Mesendoderm (in vitro differentiated cells): Measurements from ENCODE around the gene IL36B.

ENCODE experiments used
- DNase-seq: peaks from one replicate; pipeline ENCODE4 v3.0.0; 2013
- H2AK5ac ChIP-seq: 2 replicates; pipeline ENCODE4 v1.6.1; 2013; ENCODE audit warnings: low read length, inconsistent platforms
- H2BK120ac ChIP-seq: 2 replicates; pipeline ENCODE4 v1.6.1; 2013; ENCODE audit warnings: low read depth, mild to moderate bottlenecking, low read length, moderate library complexity, mixed read lengths
- H2BK15ac ChIP-seq: replicated peaks from 2 replicates; pipeline ENCODE4 v1.6.1; 2013; ENCODE audit warnings: low read depth, mild to moderate bottlenecking, moderate library complexity
- H2BK5ac ChIP-seq: 2 replicates; pipeline ENCODE4 v1.6.1; 2013; ENCODE audit warnings: low read length, inconsistent platforms
- H3K18ac ChIP-seq: 2 replicates; pipeline ENCODE4 v1.6.1; 2013; ENCODE audit warnings: mild to moderate bottlenecking, low read length, mixed read lengths
- H3K23ac ChIP-seq: one replicate; pipeline ENCODE4 v1.6.1; 2013; ENCODE audit warnings: low read length
- H3K27ac ChIP-seq: 2 replicates; pipeline ENCODE4 v1.5.1; 2013; ENCODE audit warnings: low read depth, mild to moderate bottlenecking, inconsistent platforms, low read length, moderate library complexity
- H3K27me3 ChIP-seq: 2 replicates; pipeline ENCODE4 v1.6.1; 2013; ENCODE audit warnings: low read length, control low read depth, mild to moderate bottlenecking, inconsistent platforms; ENCODE audit not compliant: insufficient read depth, poor library complexity
- H3K36me3 ChIP-seq: 2 replicates; pipeline ENCODE4 v1.6.1; 2013; ENCODE audit warnings: low read length, inconsistent platforms; ENCODE audit not compliant: control insufficient read depth, insufficient read depth
- H3K4ac ChIP-seq: one replicate; pipeline ENCODE4 v1.6.1; 2013; ENCODE audit warnings: low read depth, mild to moderate bottlenecking, low read length, moderate library complexity
- H3K4me1 ChIP-seq: 2 replicates; pipeline ENCODE4 v1.6.1; 2013; ENCODE audit warnings: low read depth, low read length, inconsistent platforms; ENCODE audit not compliant: control insufficient read depth
- H3K4me2 ChIP-seq: 2 replicates; pipeline ENCODE4 v1.6.1; 2013; ENCODE audit warnings: low read length
- H3K4me3 ChIP-seq: 2 replicates; pipeline ENCODE4 v1.5.1; 2013; ENCODE audit warnings: mild to moderate bottlenecking, low read length
- H3K56ac ChIP-seq: one replicate; pipeline ENCODE4 v1.6.1; 2013; ENCODE audit warnings: low read length
- H3K79me1 ChIP-seq: 2 replicates; pipeline ENCODE4 v1.6.1; 2013; ENCODE audit warnings: low read length, inconsistent platforms
- H3K79me2 ChIP-seq: 2 replicates; pipeline ENCODE4 v1.6.1; 2013; ENCODE audit warnings: mild to moderate bottlenecking, low read length; ENCODE audit not compliant: control insufficient read depth, insufficient read depth
- H3K9ac ChIP-seq: 2 replicates; pipeline ENCODE4 v1.6.1; 2013; ENCODE audit warnings: low read length, inconsistent platforms
- H4K5ac ChIP-seq: one replicate; pipeline ENCODE4 v1.6.1; 2013; ENCODE audit warnings: low read length
- H4K8ac ChIP-seq: one replicate; pipeline ENCODE4 v1.6.1; 2013; ENCODE audit warnings: low read depth, mild to moderate bottlenecking, control low read depth, low read length, moderate library complexity
- WGBS: extraction: QIAGEN DNeasy Blood & Tissue Kit; methylation state at CpG from one replicate; pipeline ENCODE4 v1.1.7; 2013; ENCODE audit warnings: low lambda C conversion rate, missing lambda C conversion rate; ENCODE audit not compliant: insufficient coverage; ENCODE audit errors: extremely low coverage; 5-methylcytosine and 5-hydroxymethylcytosine counted together

Gene IL36B

GRCh38 chr2:113061896-113062770, 9.5 kb upstream of the IL36B start:
- Histone ChIP-seq H4K5ac (no peak overlapping the region), H3K23ac (no peak overlapping the region), H3K27me3 (no peaks in the 10 kb centered on the region), H2BK15ac (no peak overlapping the region), H3K27ac (no peak overlapping the region), H3K18ac (no peak overlapping the region), H3K4me1 (no peaks in the 10 kb centered on the region), H3K79me2 (no peaks in the 10 kb centered on the region), H3K56ac (no peak overlapping the region), H4K8ac (no peak overlapping the region), H2BK5ac (no peak overlapping the region), H3K79me1 (no peaks in the 10 kb centered on the region), H3K36me3 (no peaks in the 10 kb centered on the region), H2AK5ac (no peak overlapping the region), H2BK120ac (no peak overlapping the region), H3K4me3 (no peak overlapping the region), H3K9ac (no peak overlapping the region), H3K4me2 (no peak overlapping the region), H3K4ac (no peak overlapping the region)
- no peak for DNase-seq
- no CpG with 5 or more reads among the region's 18 CpGs for WGBS

DNA sequence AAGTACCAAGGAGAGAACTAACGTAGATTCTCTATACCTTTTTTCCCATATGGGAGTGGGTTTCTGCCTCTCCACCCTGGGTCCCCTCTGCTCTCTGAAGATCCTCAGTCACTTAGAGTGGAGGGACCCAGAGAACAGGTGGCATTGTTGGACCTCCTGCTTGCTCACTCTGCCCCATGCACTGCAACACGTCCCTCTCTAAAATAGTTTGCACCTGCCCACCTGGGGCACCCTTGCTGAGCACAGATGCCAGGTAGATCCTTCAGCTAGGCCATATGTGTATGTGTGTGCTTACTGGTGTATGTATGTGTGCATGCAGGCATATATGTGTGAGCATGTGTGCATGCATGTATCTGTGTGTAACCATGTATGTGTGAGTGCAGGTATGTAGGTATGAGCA, 8.6 kb upstream of the IL36B start:
- Histone ChIP-seq H3K4me1 (no peaks in the 10 kb centered on the region), H2BK120ac (no peak overlapping the region), H3K4ac (no peak overlapping the region), H3K79me1 (no peaks in the 10 kb centered on the region), H3K23ac (no peak overlapping the region), H3K18ac (no peak overlapping the region), H4K8ac (no peak overlapping the region), H3K79me2 (no peaks in the 10 kb centered on the region), H3K27me3 (no peaks in the 10 kb centered on the region), H3K56ac (no peak overlapping the region), H4K5ac (no peak overlapping the region), H3K9ac (no peak overlapping the region), H3K4me3 (no peak overlapping the region), H3K27ac (no peak overlapping the region), H3K36me3 (no peaks in the 10 kb centered on the region), H2AK5ac (no peak overlapping the region), H2BK15ac (no peak overlapping the region), H3K4me2 (no peak overlapping the region), H2BK5ac (no peak overlapping the region)
- DNase-seq = no peak
- WGBS = no CpG with 5 or more reads among the region's 2 CpGs

- H3K56ac ChIP-seq = no peak overlapping the region
- no peak overlapping the region for H3K23ac ChIP-seq
- H4K8ac ChIP-seq = no peak overlapping the region
- WGBS = no CpG with 5 or more reads among the region's 1 CpG
- no peaks in the 10 kb centered on the region for H3K27me3 ChIP-seq
- H3K36me3 ChIP-seq = no peaks in the 10 kb centered on the region
- H3K18ac ChIP-seq = no peak overlapping the region
- no peak overlapping the region for H2BK5ac ChIP-seq
- H2AK5ac ChIP-seq = no peak overlapping the region
- no peak for DNase-seq
- no peak overlapping the region for H3K4me3 ChIP-seq
- H3K27ac ChIP-seq = no peak overlapping the region
- H3K4me1 ChIP-seq = no peaks in the 10 kb centered on the region
- H3K9ac ChIP-seq = no peak overlapping the region
- H3K4me2 ChIP-seq = no peak overlapping the region
- no peak overlapping the region for H2BK15ac ChIP-seq
- no peaks in the 10 kb centered on the region for H3K79me1 ChIP-seq
- no peak overlapping the region for H3K4ac ChIP-seq
- no peak overlapping the region for H2BK120ac ChIP-seq
- H3K79me2 ChIP-seq = no peaks in the 10 kb centered on the region
- H4K5ac ChIP-seq = no peak overlapping the region
Observed at GRCh38 chr2:113060796-113061195, 8.1 kb upstream of the IL36B start.

DNA sequence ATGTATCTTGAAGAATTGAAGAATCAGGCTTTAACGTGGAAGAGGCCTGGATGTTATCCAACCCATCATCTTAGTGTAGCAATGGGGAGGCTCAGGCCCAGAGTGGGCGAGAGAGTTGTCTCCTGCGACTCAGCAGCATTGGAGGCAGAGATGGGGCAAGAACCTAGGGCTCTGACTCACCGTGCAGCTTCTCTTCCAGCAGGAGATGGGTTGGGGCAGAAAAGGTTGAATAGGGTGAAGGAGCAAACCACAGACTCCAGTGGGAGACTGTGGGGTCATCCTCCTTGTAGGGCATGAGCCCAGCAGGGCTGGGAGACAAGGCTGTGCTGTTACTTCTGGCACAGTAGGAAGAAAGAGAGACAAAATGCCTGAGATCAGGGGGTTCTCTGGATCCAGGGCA, 7.7 kb upstream of the IL36B start:
- Histone ChIP-seq H3K27me3 (no peaks in the 10 kb centered on the region), H3K36me3 (no peaks in the 10 kb centered on the region)
- no CpG with 5 or more reads among the region's 4 CpGs for WGBS

GRCh38 chr2:113058998-113059960, 6.6 kb upstream of the IL36B start, which contains the start of gene IL36RN:
Gene IL36RN, plus strand, starts transcription at chr2:113059198. Its CDS starts 241 bp downstream, at chr2:113059439.
- Histone ChIP-seq H3K4me1 (no peaks in the 10 kb centered on the region), H3K36me3 (no peaks in the 10 kb centered on the region), H2BK5ac (no peak within 1 kb of the TSS), H2BK15ac (no peak within 1 kb of the TSS), H3K4ac (no peak within 1 kb of the TSS), H3K27ac (no peak within 1 kb of the TSS), H3K23ac (no peak within 1 kb of the TSS), H3K4me2 (no peak within 1 kb of the TSS), H3K27me3 (no peaks in the 10 kb centered on the region), H2BK120ac (no peak within 1 kb of the TSS), H4K5ac (no peak within 1 kb of the TSS), H3K9ac (no peak within 1 kb of the TSS), H3K79me1 (no peaks in the 10 kb centered on the region), H3K18ac (no peak within 1 kb of the TSS), H3K4me3 (no peak within 1 kb of the TSS), H2AK5ac (no peak within 1 kb of the TSS), H3K56ac (no peak within 1 kb of the TSS), H3K79me2 (no peaks in the 10 kb centered on the region), H4K8ac (no peak within 1 kb of the TSS)
- DNase-seq = no peak
- no CpG with 5 or more reads among the region's 15 CpGs for WGBS

More for the DNA sequence above, 7.7 kb upstream of the IL36B start:
- Histone ChIP-seq H2AK5ac (no peak overlapping the region), H3K4me3 (no peak overlapping the region), H3K4ac (no peak overlapping the region), H2BK120ac (no peak overlapping the region), H3K27ac (no peak overlapping the region), H4K8ac (no peak overlapping the region), H2BK5ac (no peak overlapping the region), H3K23ac (no peak overlapping the region), H3K56ac (no peak overlapping the region), H3K4me1 (no peaks in the 10 kb centered on the region), H3K79me1 (no peaks in the 10 kb centered on the region), H4K5ac (no peak overlapping the region), H3K4me2 (no peak overlapping the region), H2BK15ac (no peak overlapping the region), H3K79me2 (no peaks in the 10 kb centered on the region), H3K18ac (no peak overlapping the region), H3K9ac (no peak overlapping the region)
- no peak for DNase-seq
